DND-41 (cell line): ENCODE data around the gene SDE2.

Source experiments
- EZH2 ChIP-seq: IDR thresholded peaks from 3 replicates; pipeline ENCODE4 v1.6.1; 2012; ENCODE audit warnings: borderline replicate concordance, low read depth, mild to moderate bottlenecking, moderate library complexity, low read length, inconsistent platforms; ENCODE audit not compliant: severe bottlenecking
- TF ChIP-seq, protein P1 (sequence below): IDR thresholded peaks from 2 replicates; pipeline ENCODE4 v1.5.1; 2012; ENCODE audit warnings: borderline replicate concordance, low read length, moderate library complexity, mild to moderate bottlenecking; ENCODE audit not compliant: poor library complexity, severe bottlenecking; ENCODE audit errors: extremely low read depth

DNA sequence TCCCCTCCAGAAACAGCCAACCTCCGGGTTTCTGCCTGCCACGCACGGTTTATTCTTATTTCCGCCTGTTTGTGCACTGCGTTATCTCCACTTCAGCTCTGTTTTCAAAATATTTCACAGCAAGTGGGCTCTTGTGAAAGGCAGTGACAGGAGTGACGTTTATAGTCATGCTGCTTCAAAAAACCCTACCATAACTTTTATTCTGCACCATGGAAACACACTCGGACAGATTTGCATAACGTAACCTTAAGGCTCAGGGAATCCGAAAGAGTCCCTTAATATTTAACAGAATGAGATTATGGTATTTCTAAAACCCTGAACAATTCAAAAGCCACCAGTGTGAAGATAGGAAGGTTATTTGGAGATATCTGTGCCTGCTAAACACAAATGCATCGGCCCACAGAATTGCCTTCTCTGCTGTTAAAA lies 782 bp upstream of the SDE2 start:
- TF ChIP-seq, protein P1, sequence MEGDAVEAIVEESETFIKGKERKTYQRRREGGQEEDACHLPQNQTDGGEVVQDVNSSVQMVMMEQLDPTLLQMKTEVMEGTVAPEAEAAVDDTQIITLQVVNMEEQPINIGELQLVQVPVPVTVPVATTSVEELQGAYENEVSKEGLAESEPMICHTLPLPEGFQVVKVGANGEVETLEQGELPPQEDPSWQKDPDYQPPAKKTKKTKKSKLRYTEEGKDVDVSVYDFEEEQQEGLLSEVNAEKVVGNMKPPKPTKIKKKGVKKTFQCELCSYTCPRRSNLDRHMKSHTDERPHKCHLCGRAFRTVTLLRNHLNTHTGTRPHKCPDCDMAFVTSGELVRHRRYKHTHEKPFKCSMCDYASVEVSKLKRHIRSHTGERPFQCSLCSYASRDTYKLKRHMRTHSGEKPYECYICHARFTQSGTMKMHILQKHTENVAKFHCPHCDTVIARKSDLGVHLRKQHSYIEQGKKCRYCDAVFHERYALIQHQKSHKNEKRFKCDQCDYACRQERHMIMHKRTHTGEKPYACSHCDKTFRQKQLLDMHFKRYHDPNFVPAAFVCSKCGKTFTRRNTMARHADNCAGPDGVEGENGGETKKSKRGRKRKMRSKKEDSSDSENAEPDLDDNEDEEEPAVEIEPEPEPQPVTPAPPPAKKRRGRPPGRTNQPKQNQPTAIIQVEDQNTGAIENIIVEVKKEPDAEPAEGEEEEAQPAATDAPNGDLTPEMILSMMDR: no peak
- no peak for TF ChIP-seq EZH2
